Measurements from ENCODE around the gene MMP7.

Gene MMP7, protein sequence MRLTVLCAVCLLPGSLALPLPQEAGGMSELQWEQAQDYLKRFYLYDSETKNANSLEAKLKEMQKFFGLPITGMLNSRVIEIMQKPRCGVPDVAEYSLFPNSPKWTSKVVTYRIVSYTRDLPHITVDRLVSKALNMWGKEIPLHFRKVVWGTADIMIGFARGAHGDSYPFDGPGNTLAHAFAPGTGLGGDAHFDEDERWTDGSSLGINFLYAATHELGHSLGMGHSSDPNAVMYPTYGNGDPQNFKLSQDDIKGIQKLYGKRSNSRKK

DNA sequence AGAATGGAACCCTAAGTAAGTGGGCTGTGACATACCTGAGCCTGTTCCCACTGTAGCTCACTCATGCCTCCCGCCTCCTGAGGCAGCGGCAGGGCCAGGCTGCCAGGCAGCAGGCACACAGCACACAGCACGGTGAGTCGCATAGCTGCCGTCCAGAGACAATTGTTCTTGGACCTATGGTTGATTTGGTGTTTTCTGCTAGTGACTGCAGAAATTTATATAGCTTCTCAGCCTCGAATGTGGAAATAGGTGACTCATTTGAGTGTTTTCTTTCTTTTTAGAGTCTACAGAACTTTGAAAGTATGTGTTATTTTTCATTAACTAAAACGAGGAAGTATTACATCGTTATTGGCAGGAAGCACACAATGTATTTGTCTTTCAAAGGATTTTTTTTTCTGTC is at the start of gene MMP7:
MMP7 (minus strand) TSS at position 190 of the 400 bp plus-strand sequence; CDS start at position 143, 47 bp downstream.
- Histone ChIP-seq H3K36me3 (ENCODE audit: control insufficient read depth, insufficient read depth, low read length, severe bottlenecking) (no peaks in the 10 kb centered on the region), H3K27me3 (replicated peaks; ENCODE audit: control insufficient read depth, insufficient read depth, low read length) (peaks cover 4% of the 10 kb centered on the region), H3K9me3 (ENCODE audit: control insufficient read depth, low read length) (no peaks in the 10 kb centered on the region), H3K4me3 (ENCODE audit: low read length) (peak within 1 kb of the TSS; percentile 43), H3K4me1 (ENCODE audit: control insufficient read depth, insufficient read depth, low read length) (peaks cover 8% of the 10 kb centered on the region), H3K9ac (ENCODE audit: low read length) (no peak within 1 kb of the TSS)
- peak; percentile 47 for DNase-seq (ENCODE audit: low read depth)

DNA sequence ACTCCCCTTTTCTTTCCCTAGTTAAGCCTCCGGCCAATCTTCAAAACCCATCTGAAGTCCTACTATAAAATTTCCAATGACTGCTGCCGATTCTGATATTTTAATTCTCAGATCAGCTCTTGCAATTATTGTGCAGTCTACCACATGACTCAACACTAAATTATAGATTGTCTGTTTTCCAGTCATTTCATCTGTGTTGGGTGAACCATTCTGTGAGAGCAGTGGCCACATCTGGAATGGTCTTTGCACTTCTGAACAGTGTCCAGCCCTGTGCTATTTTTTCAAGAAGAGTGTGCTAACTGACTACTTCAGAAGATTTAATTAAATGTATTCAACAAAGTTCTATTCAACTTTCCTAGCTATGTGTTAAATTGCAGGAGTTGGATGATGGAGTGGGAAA is 47.2 kb upstream of the MMP7 start:
- Histone ChIP-seq H3K9ac (ENCODE audit: low read length) (no peak overlapping the region), H3K4me1 (ENCODE audit: control insufficient read depth, insufficient read depth, low read length) (peaks cover 14% of the 10 kb centered on the region), H3K4me3 (ENCODE audit: low read length) (no peak overlapping the region), H3K27me3 (replicated peaks; ENCODE audit: control insufficient read depth, insufficient read depth, low read length) (no peaks in the 10 kb centered on the region), H3K9me3 (ENCODE audit: control insufficient read depth, low read length) (no peaks in the 10 kb centered on the region), H3K36me3 (ENCODE audit: control insufficient read depth, insufficient read depth, low read length, severe bottlenecking) (no peaks in the 10 kb centered on the region)
- no peak for DNase-seq (ENCODE audit: low read depth)

DNA sequence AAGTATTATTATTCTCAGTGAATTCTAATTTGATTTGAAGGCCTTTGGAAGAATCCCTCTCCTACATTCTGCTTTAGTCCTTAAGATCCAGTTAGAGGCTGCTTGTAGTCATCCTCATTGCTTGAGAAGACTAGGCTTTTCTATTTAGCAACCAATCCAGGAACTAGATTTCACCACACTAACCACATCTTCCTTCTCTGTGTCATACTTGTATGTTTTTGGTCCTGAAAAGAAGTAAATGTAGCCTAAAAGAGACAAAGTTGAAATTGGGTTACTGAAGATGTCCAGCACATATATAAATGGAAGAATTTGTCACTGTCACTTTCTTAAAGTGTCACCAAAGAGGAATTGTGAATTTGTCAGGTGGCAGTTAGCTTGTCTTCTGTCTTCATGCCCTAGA is 46.6 kb upstream of the MMP7 start:
- no peaks in the 10 kb centered on the region for H3K36me3 ChIP-seq (ENCODE audit: control insufficient read depth, insufficient read depth, low read length, severe bottlenecking)
- peaks cover 19% of the 10 kb centered on the region for H3K4me1 ChIP-seq (ENCODE audit: control insufficient read depth, insufficient read depth, low read length)
- H3K27me3 ChIP-seq (replicated peaks; ENCODE audit: control insufficient read depth, insufficient read depth, low read length), result no peaks in the 10 kb centered on the region
- H3K4me3 ChIP-seq (ENCODE audit: low read length), result no peak overlapping the region
- H3K9ac ChIP-seq (ENCODE audit: low read length), result no peak overlapping the region
- H3K9me3 ChIP-seq (ENCODE audit: control insufficient read depth, low read length), result no peaks in the 10 kb centered on the region
- DNase-seq (ENCODE audit: low read depth), result no peak

DNA sequence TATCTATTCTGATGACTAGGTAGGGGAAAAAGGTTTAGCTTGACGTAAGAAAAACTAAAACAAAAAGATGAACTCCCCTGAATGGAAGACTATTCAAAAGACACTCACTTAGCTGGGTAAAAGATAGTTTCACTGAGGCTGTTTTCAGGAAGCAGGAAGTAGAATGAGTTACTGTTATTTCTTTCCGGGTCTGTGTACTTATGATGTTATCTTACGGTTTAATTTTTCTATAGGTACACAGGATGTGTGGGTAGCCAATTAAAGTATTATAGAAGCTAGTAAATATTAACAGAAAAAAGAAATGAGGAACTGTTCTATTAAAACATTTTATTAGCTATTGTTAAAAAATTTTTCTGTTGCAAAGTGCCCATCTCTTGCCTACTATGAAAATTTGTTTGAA is 45.8 kb upstream of the MMP7 start:
- no peaks in the 10 kb centered on the region for H3K9me3 ChIP-seq (ENCODE audit: control insufficient read depth, low read length)
- H3K9ac ChIP-seq (ENCODE audit: low read length), result no peak overlapping the region
- H3K4me1 ChIP-seq (ENCODE audit: control insufficient read depth, insufficient read depth, low read length), result peaks cover 20% of the 10 kb centered on the region
- H3K27me3 ChIP-seq (replicated peaks; ENCODE audit: control insufficient read depth, insufficient read depth, low read length), result no peaks in the 10 kb centered on the region
- DNase-seq (ENCODE audit: low read depth), result no peak
- H3K4me3 ChIP-seq (ENCODE audit: low read length), result no peak overlapping the region
- H3K36me3 ChIP-seq (ENCODE audit: control insufficient read depth, insufficient read depth, low read length, severe bottlenecking), result no peaks in the 10 kb centered on the region

DNA sequence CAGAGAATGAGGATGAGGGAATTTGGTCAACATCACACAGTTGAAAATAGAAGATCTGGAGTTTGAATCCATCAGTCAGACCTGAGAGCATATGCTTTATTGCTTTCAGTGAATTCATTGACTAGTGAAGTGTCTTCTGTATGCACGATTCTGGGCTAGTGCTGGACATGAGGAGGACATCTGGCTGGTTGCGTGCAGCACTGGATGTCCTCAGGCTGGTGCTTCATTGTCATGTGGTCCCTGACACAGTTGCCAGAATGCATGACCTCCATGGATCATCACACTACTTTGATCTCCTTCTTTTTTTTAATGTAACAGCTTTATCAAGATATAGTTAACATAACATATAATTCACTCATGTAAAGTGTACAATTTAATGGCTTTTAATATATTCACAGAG is 44.5 kb upstream of the MMP7 start:
- Histone ChIP-seq H3K9ac (ENCODE audit: low read length) (no peak overlapping the region), H3K4me1 (ENCODE audit: control insufficient read depth, insufficient read depth, low read length) (peaks cover 20% of the 10 kb centered on the region), H3K27me3 (replicated peaks; ENCODE audit: control insufficient read depth, insufficient read depth, low read length) (no peaks in the 10 kb centered on the region), H3K36me3 (ENCODE audit: control insufficient read depth, insufficient read depth, low read length, severe bottlenecking) (no peaks in the 10 kb centered on the region), H3K9me3 (ENCODE audit: control insufficient read depth, low read length) (no peaks in the 10 kb centered on the region), H3K4me3 (ENCODE audit: low read length) (no peak overlapping the region)
- no peak for DNase-seq (ENCODE audit: low read depth)

DNA sequence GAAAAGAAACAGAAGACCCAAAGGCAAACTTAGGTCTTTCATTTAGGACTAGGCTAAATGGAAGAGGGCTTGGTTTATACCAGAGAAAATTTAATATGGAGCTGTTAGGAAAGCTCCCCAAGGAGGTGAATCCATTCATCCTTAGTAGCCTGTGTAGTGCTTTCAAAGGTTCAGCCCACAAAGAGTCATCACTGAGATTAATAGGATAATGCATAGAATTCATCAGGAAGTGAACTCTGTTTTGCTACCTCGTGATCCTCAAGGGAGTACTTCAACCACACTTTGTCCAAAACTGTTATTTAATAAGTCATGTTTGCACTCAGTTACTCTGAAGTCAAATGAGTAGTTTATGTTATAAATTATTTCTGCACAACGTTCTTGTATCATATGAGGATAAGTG is 43.3 kb upstream of the MMP7 start:
- no peak for DNase-seq (ENCODE audit: low read depth)
- H3K9ac ChIP-seq (ENCODE audit: low read length), result no peak overlapping the region
- no peak overlapping the region for H3K4me3 ChIP-seq (ENCODE audit: low read length)
- no peaks in the 10 kb centered on the region for H3K27me3 ChIP-seq (replicated peaks; ENCODE audit: control insufficient read depth, insufficient read depth, low read length)
- H3K9me3 ChIP-seq (ENCODE audit: control insufficient read depth, low read length), result peaks cover 3% of the 10 kb centered on the region
- H3K36me3 ChIP-seq (ENCODE audit: control insufficient read depth, insufficient read depth, low read length, severe bottlenecking), result no peaks in the 10 kb centered on the region
- peaks cover 20% of the 10 kb centered on the region for H3K4me1 ChIP-seq (ENCODE audit: control insufficient read depth, insufficient read depth, low read length)

DNA sequence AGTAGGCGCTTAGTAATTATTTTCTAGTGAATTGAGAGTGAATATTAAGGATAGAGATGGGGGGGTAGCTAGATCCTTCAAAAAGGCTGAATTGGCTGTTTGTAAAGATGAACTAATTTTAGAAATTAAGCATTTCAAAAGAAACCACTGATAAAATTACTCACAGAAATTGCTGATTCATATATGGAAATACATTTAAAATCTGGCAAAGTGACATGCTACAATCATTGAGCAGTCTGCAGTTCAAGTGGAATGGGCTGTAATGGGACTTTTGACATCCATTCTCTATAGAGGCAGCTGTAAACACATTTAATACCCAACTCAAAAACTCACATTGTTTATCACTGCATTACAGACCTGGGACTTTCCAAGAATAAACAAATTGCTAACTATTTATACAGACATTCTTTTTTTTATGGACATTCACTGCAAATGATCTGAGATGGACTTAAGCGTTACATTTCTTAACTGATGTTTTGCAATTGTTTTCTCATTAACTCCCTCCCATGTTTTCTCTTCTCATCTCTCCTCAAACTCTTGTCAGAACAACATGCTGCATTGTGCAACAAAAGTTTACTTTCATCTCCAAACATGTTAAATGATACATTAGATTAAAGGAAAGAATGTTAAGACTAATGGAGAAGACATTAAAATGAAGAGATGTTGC is 42.1 kb upstream of the MMP7 start:
- Histone ChIP-seq H3K9me3 (ENCODE audit: control insufficient read depth, low read length) (peaks cover 6% of the 10 kb centered on the region), H3K36me3 (ENCODE audit: control insufficient read depth, insufficient read depth, low read length, severe bottlenecking) (no peaks in the 10 kb centered on the region), H3K27me3 (replicated peaks; ENCODE audit: control insufficient read depth, insufficient read depth, low read length) (no peaks in the 10 kb centered on the region), H3K9ac (ENCODE audit: low read length) (no peak overlapping the region), H3K4me3 (ENCODE audit: low read length) (no peak overlapping the region), H3K4me1 (ENCODE audit: control insufficient read depth, insufficient read depth, low read length) (peaks cover 20% of the 10 kb centered on the region)
- DNase-seq (ENCODE audit: low read depth), result no peak

DNA sequence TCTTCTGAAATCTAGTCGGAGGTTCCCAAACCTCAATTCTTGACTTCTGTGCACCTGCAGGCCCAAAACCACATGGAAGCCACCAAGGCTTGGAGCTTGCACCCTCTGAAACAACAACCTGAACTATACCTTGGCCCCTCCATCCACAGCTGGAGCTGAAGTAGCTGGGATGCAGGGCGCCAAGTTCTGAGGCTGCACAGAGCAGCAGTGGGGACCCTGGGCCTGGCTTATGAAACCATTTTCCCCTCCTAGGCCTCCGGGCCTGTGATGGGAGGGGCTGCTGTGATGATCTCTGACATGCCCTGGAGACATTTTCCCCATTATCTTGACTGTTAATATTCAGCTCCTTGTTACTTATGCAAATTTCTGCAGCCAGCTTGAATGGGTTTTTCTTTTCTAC is 38.3 kb upstream of the MMP7 start:
- no peaks in the 10 kb centered on the region for H3K27me3 ChIP-seq (replicated peaks; ENCODE audit: control insufficient read depth, insufficient read depth, low read length)
- H3K36me3 ChIP-seq (ENCODE audit: control insufficient read depth, insufficient read depth, low read length, severe bottlenecking), result no peaks in the 10 kb centered on the region
- peaks cover 20% of the 10 kb centered on the region for H3K4me1 ChIP-seq (ENCODE audit: control insufficient read depth, insufficient read depth, low read length)
- no peak overlapping the region for H3K9ac ChIP-seq (ENCODE audit: low read length)
- peaks cover 12% of the 10 kb centered on the region for H3K9me3 ChIP-seq (ENCODE audit: control insufficient read depth, low read length)
- no peak for DNase-seq (ENCODE audit: low read depth)
- no peak overlapping the region for H3K4me3 ChIP-seq (ENCODE audit: low read length)

DNA sequence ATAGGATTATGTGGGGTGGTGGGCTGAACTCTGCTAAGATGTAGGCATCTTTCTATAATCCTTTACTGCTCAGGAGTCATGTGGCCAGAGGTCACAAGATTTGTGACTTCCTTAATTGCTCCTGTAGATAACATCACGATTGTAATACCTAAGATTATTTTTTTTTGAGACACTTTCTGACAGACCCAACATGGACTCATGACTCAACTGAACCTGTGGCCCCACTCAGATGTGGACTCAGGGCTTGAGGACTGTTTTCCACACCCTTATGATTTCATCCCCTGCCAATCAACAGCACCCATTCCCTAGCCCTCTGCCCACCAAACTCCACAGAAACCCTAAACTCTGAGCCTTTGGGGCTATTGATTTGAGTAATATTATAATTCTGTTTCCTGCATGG is 35.6 kb upstream of the MMP7 start:
- no peaks in the 10 kb centered on the region for H3K27me3 ChIP-seq (replicated peaks; ENCODE audit: control insufficient read depth, insufficient read depth, low read length)
- no peak overlapping the region for H3K9ac ChIP-seq (ENCODE audit: low read length)
- DNase-seq (ENCODE audit: low read depth), result no peak
- peaks cover 19% of the 10 kb centered on the region for H3K4me1 ChIP-seq (ENCODE audit: control insufficient read depth, insufficient read depth, low read length)
- no peak overlapping the region for H3K4me3 ChIP-seq (ENCODE audit: low read length)
- H3K36me3 ChIP-seq (ENCODE audit: control insufficient read depth, insufficient read depth, low read length, severe bottlenecking), result no peaks in the 10 kb centered on the region
- peaks cover 12% of the 10 kb centered on the region for H3K9me3 ChIP-seq (ENCODE audit: control insufficient read depth, low read length)

DNA sequence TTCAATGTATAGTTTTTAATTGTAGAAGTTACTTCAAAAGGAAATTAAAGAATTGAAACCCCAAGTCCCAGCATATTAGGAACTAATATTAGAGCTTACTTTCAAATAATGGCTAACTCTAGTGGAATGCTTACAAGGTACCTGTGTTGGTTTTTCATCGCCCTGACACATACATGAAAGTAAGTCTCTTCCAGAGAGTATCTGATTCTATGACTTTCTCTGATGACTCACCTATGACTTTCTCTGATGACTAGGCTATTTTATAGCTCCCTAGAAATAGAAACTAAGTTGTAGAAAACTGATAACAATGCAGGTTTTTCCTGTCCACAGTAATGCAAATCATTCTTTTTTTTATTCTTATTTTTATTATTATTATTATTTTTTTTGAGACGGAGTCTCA is 33.6 kb upstream of the MMP7 start:
- H3K36me3 ChIP-seq (ENCODE audit: control insufficient read depth, insufficient read depth, low read length, severe bottlenecking), result no peaks in the 10 kb centered on the region
- peak; percentile 56 for DNase-seq (ENCODE audit: low read depth)
- no peak overlapping the region for H3K4me3 ChIP-seq (ENCODE audit: low read length)
- H3K4me1 ChIP-seq (ENCODE audit: control insufficient read depth, insufficient read depth, low read length), result peaks cover 32% of the 10 kb centered on the region
- no peaks in the 10 kb centered on the region for H3K27me3 ChIP-seq (replicated peaks; ENCODE audit: control insufficient read depth, insufficient read depth, low read length)
- H3K9me3 ChIP-seq (ENCODE audit: control insufficient read depth, low read length), result peaks cover 11% of the 10 kb centered on the region
- no peak overlapping the region for H3K9ac ChIP-seq (ENCODE audit: low read length)

DNA sequence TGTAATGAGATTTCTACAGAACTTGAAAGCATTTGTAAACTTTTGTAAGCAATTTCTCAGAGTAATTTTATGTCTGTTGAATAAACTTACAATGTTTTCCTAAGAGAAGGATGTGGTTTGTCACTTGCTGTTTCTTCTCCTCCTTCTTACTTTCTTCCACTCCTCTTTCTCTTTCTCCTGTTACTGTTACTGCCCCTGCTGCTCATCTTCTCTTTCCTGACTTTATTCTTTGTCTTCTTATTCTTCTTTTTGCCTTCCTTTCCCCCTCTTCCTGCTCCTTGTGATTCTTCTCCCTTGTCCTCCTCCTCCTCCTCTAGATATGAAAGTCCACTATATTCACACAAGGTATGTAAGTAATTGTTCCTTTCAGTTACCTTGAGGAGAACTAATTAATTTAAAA is 31.1 kb upstream of the MMP7 start:
- no peaks in the 10 kb centered on the region for H3K36me3 ChIP-seq (ENCODE audit: control insufficient read depth, insufficient read depth, low read length, severe bottlenecking)
- H3K9me3 ChIP-seq (ENCODE audit: control insufficient read depth, low read length), result peaks cover 7% of the 10 kb centered on the region
- no peaks in the 10 kb centered on the region for H3K27me3 ChIP-seq (replicated peaks; ENCODE audit: control insufficient read depth, insufficient read depth, low read length)
- peak overlapping the region; percentile 69 for H3K9ac ChIP-seq (ENCODE audit: low read length)
- peaks cover 32% of the 10 kb centered on the region for H3K4me1 ChIP-seq (ENCODE audit: control insufficient read depth, insufficient read depth, low read length)
- no peak overlapping the region for H3K4me3 ChIP-seq (ENCODE audit: low read length)
- no peak for DNase-seq (ENCODE audit: low read depth)

All from adipocyte (in vitro differentiated cells).